Upper lobe of left lung (tissue), 4 donors: ENCODE results near the gene AHSA1.

Source experiments
- CTCF ChIP-seq, 6 experiments: fragments of 450-650 bp in 4 of 6; fragments of 200-600 bp in 2 of 6; sonication (generic) in 2 of 6; IDR thresholded peaks; one replicate each; pipeline ENCODE4 v1.5.1; 2016 to 2019; ENCODE audit warnings: antibody characterized with exemption in 6 of 6
- POLR2A ChIP-seq, 4 donors: fragments of 450-650 bp; IDR thresholded peaks; one replicate each; pipeline ENCODE4 v1.5.1; 2016 to 2017; ENCODE audit warnings: antibody characterized with exemption in 4 of 4, mild to moderate bottlenecking in 2 of 4
- POLR2AphosphoS5 ChIP-seq, 2 donors: sonication (generic); formaldehyde crosslinking; IDR thresholded peaks; one replicate each; pipeline ENCODE4 v1.5.1; 2017; ENCODE audit warnings: antibody characterized with exemption in 2 of 2

GRCh38 chr14:77478796-77479195 is 20.9 kb downstream of the AHSA1 start:
- TF ChIP-seq CTCF (IDR thresholded peaks at IDR 0.05): no peak
- no peak for TF ChIP-seq POLR2AphosphoS5 (IDR thresholded peaks at IDR 0.05)
- no peak for TF ChIP-seq POLR2A (IDR thresholded peaks at IDR 0.05)
